Fibroblast of lung (primary cell): ENCODE data around the gene CD48. TPM values are rescaled to one million over a fixed set of nuclear protein-coding genes. Genes with fewer than 3 reads are reported as not detected.

Source experiments
- DNase-seq, 2 donors: peaks; one replicate each; pipeline versions ENCODE4 v3.0.0 to v3.0.0-alpha.2; 2010; ENCODE audit warnings: low read depth in 2 of 2
- H2AFZ ChIP-seq: 2 replicates; pipeline ENCODE4 v1.5.1; 2012; ENCODE audit warnings: low read length, control low read depth, inconsistent platforms
- H3K27ac ChIP-seq: 2 replicates; pipeline ENCODE4 v1.5.1; 2011; ENCODE audit warnings: low read length, control low read depth; ENCODE audit not compliant: insufficient read depth
- H3K27me3 ChIP-seq: 2 replicates; pipeline ENCODE4 v1.5.1; 2011; ENCODE audit warnings: mild to moderate bottlenecking, low read length; ENCODE audit not compliant: control insufficient read depth, insufficient read depth
- H3K36me3 ChIP-seq: 2 replicates; pipeline ENCODE4 v1.5.1; 2011; ENCODE audit warnings: low read length; ENCODE audit not compliant: control insufficient read depth, insufficient read depth
- H3K4me1 ChIP-seq: 2 replicates; pipeline ENCODE4 v1.5.1; 2011; ENCODE audit warnings: low read length; ENCODE audit not compliant: control insufficient read depth, insufficient read depth; ENCODE audit errors: extremely low read depth
- H3K4me2 ChIP-seq: 2 replicates; pipeline ENCODE4 v1.5.1; 2011; ENCODE audit warnings: low read length, control low read depth; ENCODE audit not compliant: insufficient read depth; ENCODE audit errors: extremely low read depth
- H3K4me3 ChIP-seq, 4 experiments: fragments of 200-600 bp in 1 of 4; sonication (generic) in 1 of 4; replicated peaks in 1 of 4; 2 replicates each; pipeline ENCODE4 v1.5.1; 2011 to 2016; ENCODE audit warnings: low read length in 4 of 4, low read depth in 3 of 4, mild to moderate bottlenecking in 3 of 4, control low read depth in 2 of 4, inconsistent platforms in 1 of 4, mixed read lengths in 1 of 4; ENCODE audit not compliant: insufficient read depth in 1 of 4; ENCODE audit errors: control extremely low read depth in 1 of 4
- H3K79me2 ChIP-seq: 2 replicates; pipeline ENCODE4 v1.5.1; 2012; ENCODE audit warnings: mild to moderate bottlenecking, low read length, inconsistent platforms; ENCODE audit not compliant: control insufficient read depth, insufficient read depth
- H3K9ac ChIP-seq: 2 replicates; pipeline ENCODE4 v1.5.1; 2011; ENCODE audit warnings: mild to moderate bottlenecking, low read length, control low read depth; ENCODE audit not compliant: insufficient read depth
- H3K9me3 ChIP-seq: 2 replicates; pipeline ENCODE4 v1.5.1; 2012; ENCODE audit warnings: low read depth, low read length; ENCODE audit not compliant: control insufficient read depth, insufficient read depth
- H4K20me1 ChIP-seq: 2 replicates; pipeline ENCODE4 v1.5.1; 2011; ENCODE audit warnings: low read length; ENCODE audit not compliant: control insufficient read depth, insufficient read depth; ENCODE audit errors: extremely low read depth
- CTCF ChIP-seq, 2 donors: IDR thresholded peaks in 1 of 2; conservative IDR thresholded peaks in 1 of 2; 1 replicate in 1 of 2; 2 replicates in 1 of 2; pipeline ENCODE4 v1.5.1; 2011 to 2012; ENCODE audit warnings: low read length in 2 of 2, control low read depth in 1 of 2, inconsistent platforms in 1 of 2, low read depth in 1 of 2, mild to moderate bottlenecking in 1 of 2
- EZH2 ChIP-seq: IDR thresholded peaks from 2 replicates; pipeline ENCODE4 v1.5.1; 2012; ENCODE audit warnings: low read length, control low read depth, mild to moderate bottlenecking; ENCODE audit errors: missing control alignments
- polyA plus RNA-seq, 2 donors: library from polyadenylated mRNA; depleted of rRNA in 1 of 2; stranded (reverse) in 1 of 2; unstranded in 1 of 2; fragments of >200 nt; gene quantifications; 2 replicates each; pipeline ENCODE4 v1.2.1, GENCODE V29; 2011 to 2012; ENCODE audit warnings: missing spikeins in 1 of 2
- total RNA-seq: library from RNA; depleted of rRNA; stranded (reverse); fragments of >200 nt; gene quantifications from 2 replicates; pipeline ENCODE4 v1.2.1, GENCODE V29; 2014

CD48 gene
- total and polyA plus RNA-seq, 2 donors (not counting 1 experiment from before 2014, with no cell fraction given), result not detected

- Histone ChIP-seq H3K9me3 (no peaks in the 10 kb centered on the region), H3K9ac (no peak overlapping the region), H3K4me2 (no peak overlapping the region), H3K36me3 (no peaks in the 10 kb centered on the region), H3K27me3 (no peaks in the 10 kb centered on the region), H2AFZ (no peak overlapping the region), H4K20me1 (no peaks in the 10 kb centered on the region), H3K4me3 (no peak overlapping the region), H3K4me1 (no peaks in the 10 kb centered on the region), H3K79me2 (no peaks in the 10 kb centered on the region), H3K27ac (no peak overlapping the region)
- TF ChIP-seq EZH2 (no peak), CTCF (conservative IDR thresholded peaks at IDR 0.05 in 1 of 2, IDR thresholded peaks at IDR 0.05 in 1 of 2; ENCODE audit: low read depth in 1 of 2, low read length in 2 of 2) (no peak)
- no peak for DNase-seq
Observed at GRCh38 chr1:160711276-160711601, 383 bp downstream of the CD48 start.

GRCh38 chr1:160710517-160711252, 937 bp downstream of the CD48 start:
- no peak overlapping the region for H2AFZ ChIP-seq
- no peaks in the 10 kb centered on the region for H3K36me3 ChIP-seq
- TF ChIP-seq CTCF (conservative IDR thresholded peaks at IDR 0.05 in 1 of 2, IDR thresholded peaks at IDR 0.05 in 1 of 2; ENCODE audit: low read depth in 1 of 2, low read length in 2 of 2) (no peak), EZH2 (no peak)
- H3K9ac ChIP-seq, result no peak overlapping the region
- H3K9me3 ChIP-seq, result no peaks in the 10 kb centered on the region
- H3K27ac ChIP-seq, result no peak overlapping the region
- no peaks in the 10 kb centered on the region for H3K4me1 ChIP-seq
- H3K4me3 ChIP-seq, result no peak overlapping the region
- no peak overlapping the region for H3K4me2 ChIP-seq
- H4K20me1 ChIP-seq, result no peaks in the 10 kb centered on the region
- H3K79me2 ChIP-seq, result no peaks in the 10 kb centered on the region
- DNase-seq, result no peak
- H3K27me3 ChIP-seq, result no peaks in the 10 kb centered on the region

DNA sequence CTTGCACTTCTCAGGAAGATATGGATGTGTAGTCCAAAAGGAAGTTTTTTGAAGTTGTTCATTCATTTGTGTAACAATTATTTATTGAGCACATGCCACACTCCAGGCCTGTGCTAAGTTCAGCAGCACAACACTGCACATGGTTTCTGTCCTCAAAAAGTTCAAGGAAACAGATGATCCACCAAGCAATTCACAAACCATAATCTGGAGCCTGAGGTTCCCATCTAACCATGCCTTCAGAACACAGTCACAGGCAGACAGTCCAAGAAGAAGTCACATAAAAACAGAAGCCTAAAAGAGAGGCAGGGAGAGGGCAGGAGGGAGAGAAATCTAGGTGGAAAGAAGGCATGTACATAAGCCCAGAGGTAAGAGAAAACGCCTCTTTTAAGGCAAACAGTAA, 1.9 kb downstream of the CD48 start:
- H3K79me2 ChIP-seq, result no peaks in the 10 kb centered on the region
- H3K9me3 ChIP-seq, result no peaks in the 10 kb centered on the region
- no peaks in the 10 kb centered on the region for H3K4me1 ChIP-seq
- no peak overlapping the region for H3K4me3 ChIP-seq
- H3K27me3 ChIP-seq, result no peaks in the 10 kb centered on the region
- no peaks in the 10 kb centered on the region for H4K20me1 ChIP-seq
- H3K27ac ChIP-seq, result no peak overlapping the region
- H3K36me3 ChIP-seq, result no peaks in the 10 kb centered on the region
- DNase-seq, result no peak
- TF ChIP-seq EZH2 (no peak), CTCF (conservative IDR thresholded peaks at IDR 0.05 in 1 of 2, IDR thresholded peaks at IDR 0.05 in 1 of 2; ENCODE audit: low read depth in 1 of 2, low read length in 2 of 2) (no peak)
- no peak overlapping the region for H3K9ac ChIP-seq
- H2AFZ ChIP-seq, result no peak overlapping the region
- no peak overlapping the region for H3K4me2 ChIP-seq
